GM03348 (cell line): ENCODE results near the gene LUC7L3.
"Not testable (repeated sequence)": the region's sequence is repeated elsewhere in the genome, so short reads cannot be mapped to it uniquely, and the experiment has no call there.

Source experiments
- DNase-seq: peaks from one replicate; pipeline ENCODE4 v3.0.0; 2012; ENCODE audit warnings: low spot score

Gene LUC7L3

DNA sequence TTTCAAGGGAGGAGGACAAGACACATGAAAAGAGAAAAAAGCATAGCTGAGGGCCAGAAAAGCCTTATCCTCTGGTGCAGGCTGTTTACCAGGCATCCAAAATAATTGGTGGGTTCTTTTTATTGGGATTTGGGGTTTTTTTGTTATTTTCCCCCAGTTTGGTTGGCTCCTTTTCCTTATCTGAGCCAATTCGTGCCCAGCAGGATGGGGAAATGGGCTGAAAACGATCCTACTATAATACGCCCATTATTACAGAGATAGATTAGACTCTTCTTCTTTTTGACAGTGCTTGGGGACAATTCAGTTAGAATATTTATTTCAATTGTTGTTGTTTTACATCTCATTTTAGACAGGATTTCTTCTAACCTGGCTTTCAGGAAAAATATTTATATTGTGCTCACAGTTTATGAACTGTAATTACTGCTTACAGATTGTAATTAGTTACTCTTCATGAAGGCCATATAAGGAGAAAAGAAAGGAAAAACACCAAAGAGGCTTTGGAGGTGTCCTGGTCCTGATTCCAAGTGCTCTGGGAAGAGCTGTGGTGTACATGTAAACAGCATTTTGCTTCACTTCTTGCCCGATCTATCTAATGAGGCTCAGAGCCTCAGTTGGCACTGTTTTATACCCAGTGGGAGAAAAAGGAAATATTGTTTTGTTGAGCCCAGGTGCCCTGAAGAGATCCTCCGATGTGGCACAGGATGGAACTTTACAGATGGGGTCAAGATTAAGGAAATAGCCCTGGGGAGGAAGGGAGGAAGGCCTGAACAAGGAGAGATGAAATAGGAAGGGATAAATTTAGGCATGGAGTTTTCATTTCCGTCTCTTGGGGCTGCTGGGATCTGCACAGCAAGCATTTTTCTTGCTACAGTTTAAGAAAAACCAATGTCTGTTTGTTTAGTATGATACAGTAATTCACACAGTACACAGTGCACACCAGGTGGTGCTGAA, 11.1 kb upstream of the LUC7L3 start:
- DNase-seq = peak; percentile 36

GRCh38 chr17:50709053-50709452, 10.3 kb upstream of the LUC7L3 start:
- DNase-seq = not testable (repeated sequence)

GRCh38 chr17:50710025-50710424, 9.4 kb upstream of the LUC7L3 start:
- no peak for DNase-seq

DNA sequence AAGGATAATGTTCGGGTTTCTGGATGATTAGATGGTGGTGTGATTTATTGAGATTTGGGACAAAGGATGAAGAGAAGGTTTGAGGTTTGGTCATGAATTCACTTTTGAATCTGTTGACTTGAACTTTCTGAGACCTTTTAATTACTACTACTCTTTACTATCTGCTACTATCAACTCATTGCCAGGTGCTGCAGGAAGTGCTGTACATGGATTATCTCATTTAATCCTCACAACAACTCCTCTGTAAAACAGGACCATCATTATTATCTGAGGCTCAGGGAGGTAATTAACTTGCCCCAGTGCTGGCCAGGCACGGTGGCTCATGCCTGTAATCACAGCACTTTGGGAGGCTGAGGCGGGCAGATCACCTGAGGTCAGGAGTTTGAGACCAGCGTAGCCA, 8.8 kb upstream of the LUC7L3 start:
- DNase-seq = no peak

DNA sequence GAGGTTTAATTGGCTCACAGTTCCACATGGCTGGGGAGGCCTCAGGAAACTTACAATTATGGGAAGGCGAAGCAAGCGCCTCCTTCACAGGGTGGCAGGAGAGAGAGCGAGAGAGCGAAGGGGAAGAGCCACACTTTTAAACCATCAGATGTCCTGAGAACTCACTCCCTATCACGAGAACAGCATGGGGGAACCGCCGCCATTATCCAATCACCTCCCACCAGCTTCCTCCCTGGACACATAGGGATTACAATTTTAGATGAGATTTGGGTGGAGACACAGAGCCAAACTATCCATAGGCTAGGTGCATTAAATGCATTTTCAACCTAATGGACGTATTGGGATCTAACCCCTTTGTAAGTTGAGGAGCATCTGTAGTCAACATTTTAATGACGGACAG, 6.8 kb upstream of the LUC7L3 start:
- no peak for DNase-seq

GRCh38 chr17:50715471-50715870, 3.9 kb upstream of the LUC7L3 start:
- DNase-seq = no peak

- DNase-seq = no peak
These were observed 756 bp downstream of the LUC7L3 start for GRCh38 chr17:50719924-50720794.

GRCh38 chr17:50721194-50722010, 2.0 kb downstream of the LUC7L3 start:
- peak; percentile 21 for DNase-seq

DNA sequence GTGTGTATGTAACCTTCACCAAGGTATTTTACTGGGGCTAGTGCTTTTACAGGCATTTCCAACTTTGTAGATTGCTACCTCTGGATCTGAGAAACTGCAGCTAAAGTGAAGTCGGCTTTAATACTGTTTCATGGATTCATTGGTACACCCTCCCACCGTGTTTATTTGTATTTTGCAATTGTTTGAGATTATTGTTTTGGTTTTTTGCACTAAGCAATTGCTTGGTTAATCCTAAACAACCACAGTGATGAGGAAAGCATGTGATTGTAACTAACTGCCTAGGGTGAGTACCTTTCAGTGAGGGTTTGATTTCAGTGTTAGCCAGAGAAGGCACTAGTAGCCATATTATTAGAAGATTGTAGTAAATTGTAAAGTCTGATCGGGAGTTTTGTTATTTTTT, 3.3 kb downstream of the LUC7L3 start:
- no peak for DNase-seq

- not testable (repeated sequence) for DNase-seq
These were observed 5.2 kb downstream of the LUC7L3 start for GRCh38 chr17:50724622-50725021.

- no peak for DNase-seq
These were observed 6.6 kb downstream of the LUC7L3 start for GRCh38 chr17:50725769-50726655.

DNA sequence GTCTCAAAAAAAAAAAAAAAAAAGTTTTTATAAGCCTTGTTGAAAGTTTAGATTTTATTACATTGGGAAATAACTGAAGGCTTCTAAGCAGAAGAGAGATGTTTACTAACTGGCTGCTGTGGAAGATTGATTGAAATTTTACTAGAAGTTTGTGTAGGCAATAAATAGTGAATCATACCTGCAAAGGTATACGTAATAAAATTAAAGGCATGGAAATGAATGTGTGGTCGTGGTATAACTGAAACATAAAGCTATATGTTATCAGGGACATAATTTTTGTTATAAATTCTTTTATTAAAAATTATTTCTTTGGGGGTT, 8.7 kb downstream of the LUC7L3 start:
- no peak for DNase-seq

GRCh38 chr17:50728881-50729765, 9.7 kb downstream of the LUC7L3 start:
- no peak for DNase-seq

- no peak for DNase-seq
These were observed 12.4 kb downstream of the LUC7L3 start for GRCh38 chr17:50731575-50732460.

GRCh38 chr17:50735287-50735686, 15.9 kb downstream of the LUC7L3 start:
- no peak for DNase-seq

DNA sequence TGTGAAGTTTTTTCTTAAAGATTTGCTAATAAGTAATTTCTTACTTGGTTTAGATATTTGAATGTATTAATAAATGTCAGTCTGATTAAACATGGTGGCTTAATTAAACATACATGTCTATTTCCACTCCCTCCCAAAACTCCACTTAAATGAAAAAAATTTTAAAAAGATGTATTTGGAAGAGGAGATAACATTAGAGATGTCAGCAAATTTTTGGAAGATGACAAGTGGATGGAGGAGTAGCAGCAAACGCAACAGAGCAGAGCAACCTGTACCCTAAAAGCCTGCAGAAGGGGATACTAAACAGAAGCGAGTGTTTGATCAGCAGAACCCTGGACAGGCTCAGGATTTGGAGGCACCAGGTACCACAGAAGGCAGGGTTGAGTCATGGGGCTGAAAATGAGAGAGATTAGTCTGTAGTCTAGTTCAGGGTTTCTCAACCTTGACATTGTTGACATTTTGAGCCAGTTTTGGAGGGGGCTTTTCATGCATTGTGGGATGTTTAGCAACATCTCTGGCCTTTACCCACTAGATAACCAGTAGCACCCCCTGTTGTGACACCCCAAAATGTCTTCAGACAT, 17.8 kb downstream of the LUC7L3 start:
- no peak for DNase-seq

DNA sequence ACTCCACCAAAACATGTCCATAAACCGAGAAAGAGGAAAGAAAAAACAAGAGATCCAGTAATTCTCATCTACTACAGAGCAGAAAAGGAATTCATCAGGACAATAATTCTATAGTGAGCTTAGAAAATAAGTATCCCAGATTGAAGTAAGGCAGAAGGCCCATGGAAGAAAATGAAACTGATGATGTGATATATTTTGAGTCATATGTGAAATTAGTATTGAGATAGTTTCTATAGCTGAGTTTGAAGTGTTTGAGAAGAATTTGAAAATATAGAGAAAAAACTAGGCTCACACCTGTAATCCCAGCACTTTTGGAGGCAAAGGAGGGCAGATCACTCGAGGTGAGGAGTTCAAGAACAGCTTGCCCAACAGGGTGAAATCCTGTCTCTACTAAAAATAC, 19.7 kb downstream of the LUC7L3 start:
- DNase-seq = no peak

GRCh38 chr17:50745631-50746030, 26.2 kb downstream of the LUC7L3 start:
- no peak for DNase-seq

- no peak for DNase-seq
These were observed 29.8 kb downstream of the LUC7L3 start for GRCh38 chr17:50749245-50749644.
